Erythroblast (primary cell): Measurements from ENCODE around the gene SERPINB1.
A peak's percentile ranks its signal among the peaks of the same experiment; 100 is the strongest.

Experiments used
- DNase-seq, 2 experiments: peaks; one replicate each; lab custom pipeline; 2025; lab: John Stamatoyannopoulos, UW
- GATA1 ChIP-seq: IDR thresholded peaks from 2 replicates; pipeline ENCODE4 v1.6.1; 2011; ENCODE audit warnings: low read depth, mild to moderate bottlenecking, control low read depth, low read length, moderate library complexity
- POLR2A ChIP-seq: IDR thresholded peaks from 2 replicates; pipeline ENCODE4 v1.6.1; 2011; ENCODE audit warnings: mild to moderate bottlenecking, low read length

Gene SERPINB1

GRCh38 chr6:2791450-2791974 is 50.2 kb downstream of the SERPINB1 start:
- TF ChIP-seq GATA1 (no peak), POLR2A (no peak)
- no peak for DNase-seq

GRCh38 chr6:2790588-2791449 is 50.8 kb downstream of the SERPINB1 start:
- peak; percentile 74 to 77 for DNase-seq
- TF ChIP-seq POLR2A = no peak
- TF ChIP-seq GATA1 = no peak

- DNase-seq = no peak
- TF ChIP-seq GATA1 (no peak), POLR2A (no peak)
Observed at GRCh38 chr6:2786269-2786668, 55.4 kb downstream of the SERPINB1 start.

- DNase-seq = no peak
- TF ChIP-seq GATA1 (no peak), POLR2A (no peak)
Observed at GRCh38 chr6:2784930-2785329, 56.7 kb downstream of the SERPINB1 start.

- TF ChIP-seq GATA1 (no peak), POLR2A (no peak)
- DNase-seq = peak in 1 of 2 experiments; percentile 47
Observed at GRCh38 chr6:2784061-2784460, 57.6 kb downstream of the SERPINB1 start.

GRCh38 chr6:2783188-2783963 is 58.3 kb downstream of the SERPINB1 start:
- DNase-seq = peak; percentile 83 to 90
- TF ChIP-seq POLR2A (peak; percentile 47), GATA1 (no peak)

- no peak for TF ChIP-seq GATA1
- no peak for TF ChIP-seq POLR2A
- DNase-seq = no peak
Observed at GRCh38 chr6:2782825-2783187, 58.9 kb downstream of the SERPINB1 start.

- DNase-seq = no peak
- TF ChIP-seq GATA1 (no peak), POLR2A (no peak)
Observed at GRCh38 chr6:2782356-2782708, 59.3 kb downstream of the SERPINB1 start.
